ENCODE results near the gene ZFYVE1. TPM values are rescaled to one million over a fixed set of nuclear protein-coding genes. Genes with fewer than 3 reads are reported as not detected.
"Not testable (repeated sequence)": the region's sequence is repeated elsewhere in the genome, so short reads cannot be mapped to it uniquely, and the experiment has no call there.

The ZFYVE1 gene
- total RNA-seq, 2 experiments from 2014 or later = 7.2 to 10.4 TPM

DNA sequence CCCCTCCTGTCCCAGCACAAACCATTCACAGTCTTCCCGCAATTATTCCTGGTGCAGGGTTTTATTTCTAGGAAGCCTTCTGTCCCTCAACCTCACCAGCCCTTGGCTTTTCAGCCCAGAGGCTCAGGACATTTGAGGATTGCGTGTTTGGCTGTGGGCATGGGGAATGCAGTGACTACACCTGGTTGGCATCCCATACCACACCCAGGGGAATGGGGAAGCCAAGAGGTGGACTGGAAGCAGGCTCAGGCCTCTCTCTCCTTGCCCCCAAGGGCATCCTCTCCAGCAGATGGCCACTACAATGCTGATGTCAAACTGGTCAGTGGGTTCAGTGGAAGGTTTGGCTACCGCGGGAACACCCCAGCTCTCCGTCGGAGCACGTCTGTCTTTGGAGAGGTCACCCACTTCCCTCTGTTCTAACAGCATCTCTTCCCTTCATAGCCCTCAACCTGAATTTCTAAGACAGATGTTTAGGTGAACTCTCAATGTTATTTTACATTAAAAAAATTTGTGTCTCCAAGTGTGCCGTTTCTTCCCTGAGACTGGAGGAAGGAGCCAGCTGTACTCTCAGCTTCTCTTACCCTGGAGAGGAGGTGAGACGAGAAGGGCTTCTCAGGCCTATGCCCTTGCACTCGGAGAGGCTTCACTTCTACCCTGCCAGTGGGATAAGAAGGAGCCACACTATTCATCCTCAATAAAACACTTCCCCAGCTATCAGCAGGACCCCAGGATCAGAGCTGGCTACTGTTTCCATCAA is 65.1 kb downstream of the ZFYVE1 start:
- Mint-ChIP-seq H3K9me3 (no peaks in the 10 kb centered on the region), H3K36me3 (ENCODE audit: low read depth) (peaks cover 21% of the 10 kb centered on the region), H3K27me3 (no peaks in the 10 kb centered on the region), H3K27ac (no peak overlapping the region), H3K4me3 (no peak overlapping the region), H3K4me1 (ENCODE audit: low read depth) (peaks cover 18% of the 10 kb centered on the region)
- TF ChIP-seq, protein P1, sequence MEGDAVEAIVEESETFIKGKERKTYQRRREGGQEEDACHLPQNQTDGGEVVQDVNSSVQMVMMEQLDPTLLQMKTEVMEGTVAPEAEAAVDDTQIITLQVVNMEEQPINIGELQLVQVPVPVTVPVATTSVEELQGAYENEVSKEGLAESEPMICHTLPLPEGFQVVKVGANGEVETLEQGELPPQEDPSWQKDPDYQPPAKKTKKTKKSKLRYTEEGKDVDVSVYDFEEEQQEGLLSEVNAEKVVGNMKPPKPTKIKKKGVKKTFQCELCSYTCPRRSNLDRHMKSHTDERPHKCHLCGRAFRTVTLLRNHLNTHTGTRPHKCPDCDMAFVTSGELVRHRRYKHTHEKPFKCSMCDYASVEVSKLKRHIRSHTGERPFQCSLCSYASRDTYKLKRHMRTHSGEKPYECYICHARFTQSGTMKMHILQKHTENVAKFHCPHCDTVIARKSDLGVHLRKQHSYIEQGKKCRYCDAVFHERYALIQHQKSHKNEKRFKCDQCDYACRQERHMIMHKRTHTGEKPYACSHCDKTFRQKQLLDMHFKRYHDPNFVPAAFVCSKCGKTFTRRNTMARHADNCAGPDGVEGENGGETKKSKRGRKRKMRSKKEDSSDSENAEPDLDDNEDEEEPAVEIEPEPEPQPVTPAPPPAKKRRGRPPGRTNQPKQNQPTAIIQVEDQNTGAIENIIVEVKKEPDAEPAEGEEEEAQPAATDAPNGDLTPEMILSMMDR (IDR thresholded peaks at IDR 0.05) = no peak
- ATAC-seq (no peak), DNase-seq (no peak)
- CTCF ChIA-PET = interaction anchor here (2.3 kb wide), 1 partner anchor 13 kb away, joined by 12 read pairs; no protein-coding TSS in a partner anchor
- POLR2A ChIA-PET = interaction anchor here (0.6 to 1.2 kb wide), 2 partner anchors 14 to 268 kb away, joined by 3 to 4 read pairs; no protein-coding TSS in a partner anchor
- intact Hi-C loops (cut with micrococcal nuclease) = no loop called here

DNA sequence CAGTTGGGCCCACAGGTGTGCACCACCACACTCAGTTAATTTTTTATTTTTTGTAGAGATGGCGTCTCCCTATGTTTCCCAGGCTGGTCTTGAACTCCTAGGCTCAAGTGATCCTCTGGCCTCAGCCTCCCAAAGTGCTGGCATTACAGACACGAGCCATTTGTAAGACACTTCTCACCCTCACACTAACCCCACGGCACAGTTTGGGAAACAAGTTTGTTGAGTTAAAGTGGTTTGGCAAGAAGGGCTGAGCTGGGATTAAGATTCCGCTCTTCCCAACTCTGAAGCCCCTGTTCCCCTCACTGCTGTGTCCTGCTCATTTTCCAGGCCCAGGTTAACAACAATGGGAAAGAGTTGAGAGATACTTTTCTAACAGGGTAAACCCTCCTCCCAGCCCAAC is 65.9 kb downstream of the ZFYVE1 start:
- POLR2A ChIA-PET; CTCF ChIA-PET; H3K9me3 Mint-ChIP-seq; ATAC-seq; DNase-seq; H3K27ac Mint-ChIP-seq; H3K27me3 Mint-ChIP-seq; intact Hi-C loops (cut with micrococcal nuclease); H3K4me3 Mint-ChIP-seq: not testable (repeated sequence)
- peaks cover 28% of the 10 kb centered on the region for H3K36me3 Mint-ChIP-seq (ENCODE audit: low read depth)
- H3K4me1 Mint-ChIP-seq (ENCODE audit: low read depth) = peaks cover 18% of the 10 kb centered on the region

DNA sequence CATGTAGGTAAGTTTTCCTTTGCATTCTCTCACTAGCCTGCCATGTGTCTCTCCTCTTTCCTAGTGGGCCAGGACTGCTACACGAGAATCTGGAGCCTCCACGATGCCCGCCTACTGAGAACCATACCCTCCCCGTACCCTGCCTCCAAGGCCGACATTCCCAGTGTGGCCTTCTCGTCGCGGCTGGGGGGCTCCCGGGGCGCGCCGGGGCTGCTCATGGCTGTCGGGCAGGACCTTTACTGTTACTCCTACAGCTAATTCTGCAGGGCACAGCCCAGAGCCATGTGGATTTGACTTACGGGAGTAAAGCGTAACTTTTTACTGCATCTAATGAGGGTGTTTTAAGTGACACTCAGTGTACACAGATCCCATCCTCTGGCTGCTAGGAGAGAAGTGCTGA is 68.4 kb downstream of the ZFYVE1 start:
- H3K27me3 Mint-ChIP-seq = no peaks in the 10 kb centered on the region
- H3K27ac Mint-ChIP-seq = no peak overlapping the region
- intact Hi-C loops (cut with micrococcal nuclease) = no loop called here
- ChIA-PET CTCF (interaction anchor here (1.6 kb wide), 1 partner anchor 10 kb away, joined by 8 read pairs; no protein-coding TSS in a partner anchor), POLR2A (no interaction called here)
- peaks cover 28% of the 10 kb centered on the region for H3K36me3 Mint-ChIP-seq (ENCODE audit: low read depth)
- H3K4me3 Mint-ChIP-seq = no peak overlapping the region
- TF ChIP-seq, protein P1 (IDR thresholded peaks at IDR 0.05) = no peak
- ATAC-seq (no peak), DNase-seq (no peak)
- peaks cover 6% of the 10 kb centered on the region for H3K4me1 Mint-ChIP-seq (ENCODE audit: low read depth)
- no peaks in the 10 kb centered on the region for H3K9me3 Mint-ChIP-seq

DNA sequence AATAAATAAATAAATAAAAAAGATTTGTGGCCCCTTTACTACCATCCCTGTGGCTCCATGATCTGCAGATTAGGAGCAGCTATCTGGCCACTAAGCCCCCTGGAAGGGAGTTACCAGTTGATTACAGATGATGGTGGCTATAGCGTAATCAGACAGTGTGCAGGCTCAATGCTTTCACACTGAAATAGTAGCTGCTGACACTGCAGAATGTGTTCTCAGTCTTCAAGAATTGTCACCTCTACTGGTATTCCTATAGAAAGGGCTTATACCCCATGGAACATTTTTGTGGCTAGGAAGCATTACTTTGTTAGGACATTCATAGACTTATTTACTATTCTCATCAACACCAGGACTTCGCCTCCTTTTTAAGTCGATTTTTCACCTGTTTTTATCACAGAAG is 69.7 kb downstream of the ZFYVE1 start:
- CTCF ChIA-PET = interaction anchor here (1.9 kb wide), 1 partner anchor 9 kb away, joined by 17 read pairs; no protein-coding TSS in a partner anchor
- TF ChIP-seq, protein P1 (IDR thresholded peaks at IDR 0.05) = no peak
- no peak overlapping the region for H3K4me3 Mint-ChIP-seq
- intact Hi-C loops (cut with micrococcal nuclease) = no loop called here
- POLR2A ChIA-PET = interaction anchor here (1.8 kb wide), 1 partner anchor 9 kb away, joined by 5 read pairs; no protein-coding TSS in a partner anchor
- no peaks in the 10 kb centered on the region for H3K4me1 Mint-ChIP-seq (ENCODE audit: low read depth)
- no peak for ATAC-seq
- no peaks in the 10 kb centered on the region for H3K27me3 Mint-ChIP-seq
- H3K27ac Mint-ChIP-seq = no peak overlapping the region
- DNase-seq = no peak
- peaks cover 23% of the 10 kb centered on the region for H3K36me3 Mint-ChIP-seq (ENCODE audit: low read depth)
- no peaks in the 10 kb centered on the region for H3K9me3 Mint-ChIP-seq

DNA sequence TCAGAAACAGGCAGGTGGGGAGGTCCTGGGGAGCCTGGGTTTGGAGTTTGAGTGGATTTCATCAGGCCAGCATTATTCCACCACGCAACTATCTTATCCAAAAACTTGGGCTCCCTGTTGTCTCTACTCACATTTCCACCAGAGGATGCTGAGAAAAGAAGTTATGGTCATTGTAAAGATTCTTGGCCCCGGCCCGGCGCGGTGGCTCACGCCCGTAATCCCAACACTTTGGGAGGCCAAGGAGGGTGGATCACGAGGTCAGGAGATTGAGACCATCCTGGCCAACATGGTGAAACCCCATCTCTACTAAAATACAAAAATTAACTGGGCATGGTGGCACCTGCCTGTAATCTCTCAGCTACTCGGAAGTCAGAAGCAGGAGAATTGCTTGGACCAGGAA is 70.2 kb downstream of the ZFYVE1 start:
- not testable (repeated sequence) for ATAC-seq, DNase-seq
- CTCF ChIA-PET = interaction anchor here (1.9 kb wide), 1 partner anchor 8 kb away, joined by 17 read pairs; no protein-coding TSS in a partner anchor

DNA sequence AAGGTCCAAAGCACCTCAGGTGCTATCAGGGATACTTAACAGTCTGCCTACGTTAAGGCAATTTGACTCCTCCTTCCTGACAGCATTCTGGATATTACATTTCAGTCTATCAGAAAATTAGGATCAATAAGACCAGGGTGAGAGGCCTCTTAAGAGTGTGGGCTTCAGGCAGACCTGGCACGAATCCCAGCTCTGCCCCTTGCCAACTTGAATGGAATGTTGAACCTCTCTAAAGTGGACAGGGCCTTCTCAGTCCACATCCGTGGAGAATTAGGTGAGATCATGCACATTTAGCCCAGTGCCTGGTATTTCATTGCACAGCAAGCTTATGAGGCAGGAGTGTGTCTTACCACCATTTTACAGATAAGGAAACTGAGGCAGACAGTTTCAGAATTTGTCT is 74.7 kb downstream of the ZFYVE1 start:
- Mint-ChIP-seq H3K27ac (no peak overlapping the region), H3K27me3 (no peaks in the 10 kb centered on the region), H3K4me3 (no peak overlapping the region), H3K36me3 (ENCODE audit: low read depth) (peaks cover 18% of the 10 kb centered on the region), H3K9me3 (no peaks in the 10 kb centered on the region), H3K4me1 (ENCODE audit: low read depth) (peaks cover 14% of the 10 kb centered on the region)
- no peak for DNase-seq
- TF ChIP-seq, protein P1 (IDR thresholded peaks at IDR 0.05) = no peak
- ChIA-PET POLR2A (interaction anchor here (1.0 kb wide), 1 partner anchor 28 kb away, joined by 5 read pairs; no protein-coding TSS in a partner anchor), CTCF (no interaction called here)
- intact Hi-C loops (cut with micrococcal nuclease) = no loop called here
- no peak for ATAC-seq

More for the DNA sequence above, 70.2 kb downstream of the ZFYVE1 start:
- intact Hi-C loops (cut with micrococcal nuclease); H3K27me3 Mint-ChIP-seq; H3K4me1 Mint-ChIP-seq (ENCODE audit: low read depth); H3K27ac Mint-ChIP-seq; H3K9me3 Mint-ChIP-seq; H3K4me3 Mint-ChIP-seq: not testable (repeated sequence)
- H3K36me3 Mint-ChIP-seq (ENCODE audit: low read depth) = peaks cover 21% of the 10 kb centered on the region
- POLR2A ChIA-PET = interaction anchor here (1.8 kb wide), 1 partner anchor 8 kb away, joined by 5 read pairs; no protein-coding TSS in a partner anchor
